OCI-LY1 (cell line): Measurements from ENCODE around the gene INS.

Experiments
- H2AFZ ChIP-seq: fragments of 200-600 bp; sonication (generic), shearing (Covaris generic); 2 replicates; pipeline ENCODE4 v1.6.0; 2014; ENCODE audit warnings: antibody characterized with exemption, mild to moderate bottlenecking, low read length
- H3F3A ChIP-seq: fragments of 200-600 bp; sonication (generic), shearing (Covaris generic); 2 replicates; pipeline ENCODE4 v1.6.0; 2014; ENCODE audit warnings: mild to moderate bottlenecking, antibody characterized with exemption, low read length, moderate library complexity; ENCODE audit not compliant: insufficient read depth
- H3K27ac ChIP-seq: fragments of 200-600 bp; sonication (generic); 2 replicates; pipeline ENCODE4 v1.5.1; 2014; ENCODE audit warnings: low read length, mixed run types, mild to moderate bottlenecking, low read depth; ENCODE audit not compliant: poor library complexity, severe bottlenecking
- H3K27me3 ChIP-seq: fragments of 200-600 bp; sonication (generic); 2 replicates; pipeline ENCODE4 v1.6.0; 2014; ENCODE audit warnings: antibody characterized with exemption, mild to moderate bottlenecking, low read length, moderate library complexity; ENCODE audit not compliant: insufficient read depth
- H3K36me3 ChIP-seq: fragments of 200-600 bp; sonication (generic); 2 replicates; pipeline ENCODE4 v1.6.1; 2014; ENCODE audit warnings: mild to moderate bottlenecking, antibody characterized with exemption, low read length, moderate library complexity, mixed read lengths; ENCODE audit not compliant: insufficient read depth
- H3K4me1 ChIP-seq: fragments of 200-600 bp; sonication (generic); 2 replicates; pipeline ENCODE4 v1.5.1; 2014; ENCODE audit warnings: mild to moderate bottlenecking, low read length, moderate library complexity; ENCODE audit not compliant: insufficient read depth, severe bottlenecking
- H3K4me2 ChIP-seq: fragments of 200-600 bp; sonication (generic), shearing (Covaris generic); 2 replicates; pipeline ENCODE4 v1.6.1; 2014; ENCODE audit warnings: low read length
- H3K4me3 ChIP-seq: fragments of 200-600 bp; sonication (generic); 2 replicates; pipeline ENCODE4 v1.5.1; 2014; ENCODE audit warnings: low read length, low read depth, mild to moderate bottlenecking, mixed read lengths; ENCODE audit not compliant: poor library complexity, severe bottlenecking
- H3K79me2 ChIP-seq: fragments of 200-600 bp; shearing (Covaris generic); 2 replicates; pipeline ENCODE4 v1.6.1; 2016; ENCODE audit warnings: mixed run types, low read length, mixed read lengths; ENCODE audit not compliant: insufficient read depth
- H3K9ac ChIP-seq: fragments of 200-600 bp; sonication (generic), shearing (Covaris generic); 2 replicates; pipeline ENCODE4 v1.6.1; 2014; ENCODE audit warnings: mild to moderate bottlenecking, low read length, mixed read lengths
- H3K9me2 ChIP-seq: fragments of 200-600 bp; sonication (generic), shearing (Covaris generic); 2 replicates; pipeline ENCODE4 v1.6.1; 2014; ENCODE audit warnings: low read depth, mild to moderate bottlenecking, low read length, mixed read lengths
- H3K9me3 ChIP-seq: fragments of 200-600 bp; shearing (Covaris generic); 2 replicates; pipeline ENCODE4 v1.6.1; 2014; ENCODE audit warnings: low read length, mixed read lengths
- H4K20me1 ChIP-seq: fragments of 200-600 bp; sonication (generic), shearing (Covaris generic); 2 replicates; pipeline ENCODE4 v1.6.0; 2016; ENCODE audit warnings: mild to moderate bottlenecking, low read length; ENCODE audit not compliant: insufficient read depth
- CTCF ChIP-seq: fragments of 200-600 bp; sonication (generic), shearing (Covaris generic); IDR thresholded peaks from 2 replicates; pipeline ENCODE4 v1.5.1; 2017; ENCODE audit warnings: mild to moderate bottlenecking, antibody characterized with exemption, low read length, moderate library complexity, mixed read lengths
- EZH2 ChIP-seq: fragments of 200-600 bp; sonication (generic), shearing (Covaris generic); IDR thresholded peaks from 2 replicates; pipeline ENCODE4 v1.8.0; 2017; ENCODE audit warnings: borderline replicate concordance, mixed run types, mild to moderate bottlenecking, antibody characterized with exemption, low read length, moderate library complexity, mixed read lengths

INS gene

GRCh38 chr11:2159536-2160413 lies 1.2 kb downstream of the INS start:
- TF ChIP-seq EZH2 (no peak), CTCF (no peak)
- Histone ChIP-seq H4K20me1 (no peaks in the 10 kb centered on the region), H3K79me2 (no peaks in the 10 kb centered on the region), H3K9ac (no peak overlapping the region), H3K36me3 (no peaks in the 10 kb centered on the region), H3K27ac (no peak overlapping the region), H3K9me2 (no peaks in the 10 kb centered on the region), H3K4me3 (no peak overlapping the region), H2AFZ (no peak overlapping the region), H3K27me3 (0 out of 2 replicates have a peak, but pooled peaks cover 6% of the 10 kb centered on the region), H3F3A (no peaks in the 10 kb centered on the region), H3K4me2 (no peak overlapping the region), H3K4me1 (no peaks in the 10 kb centered on the region), H3K9me3 (no peaks in the 10 kb centered on the region)

- Histone ChIP-seq H3K4me2 (no peak overlapping the region), H3F3A (no peaks in the 10 kb centered on the region), H2AFZ (no peak overlapping the region), H3K9ac (no peak overlapping the region), H4K20me1 (no peaks in the 10 kb centered on the region), H3K9me3 (no peaks in the 10 kb centered on the region), H3K4me3 (no peak overlapping the region), H3K27ac (no peak overlapping the region), H3K4me1 (no peaks in the 10 kb centered on the region), H3K79me2 (no peaks in the 10 kb centered on the region), H3K9me2 (no peaks in the 10 kb centered on the region), H3K27me3 (0 out of 2 replicates have a peak, but pooled peaks cover 6% of the 10 kb centered on the region), H3K36me3 (no peaks in the 10 kb centered on the region)
- no peak for TF ChIP-seq CTCF
- no peak for TF ChIP-seq EZH2
Observed at GRCh38 chr11:2158966-2159365, 2.0 kb downstream of the INS start.

- H3K9me3 ChIP-seq, result no peaks in the 10 kb centered on the region
Observed at GRCh38 chr11:2158296-2158737, 2.7 kb downstream of the INS start.

More at GRCh38 chr11:2158296-2158737, 2.7 kb downstream of the INS start:
- Histone ChIP-seq H3K9me2 (no peaks in the 10 kb centered on the region), H3K36me3 (no peaks in the 10 kb centered on the region), H3F3A (no peaks in the 10 kb centered on the region), H4K20me1 (no peaks in the 10 kb centered on the region), H3K27ac (no peak overlapping the region), H3K4me2 (no peak overlapping the region), H3K9ac (no peak overlapping the region), H3K79me2 (no peaks in the 10 kb centered on the region), H2AFZ (no peak overlapping the region), H3K4me1 (no peaks in the 10 kb centered on the region), H3K4me3 (no peak overlapping the region), H3K27me3 (0 out of 2 replicates have a peak, but pooled peaks cover 6% of the 10 kb centered on the region)
- TF ChIP-seq EZH2, result no peak
- TF ChIP-seq CTCF, result no peak
